ENCODE results near the gene KCNJ1. TPM values are rescaled to one million over a fixed set of nuclear protein-coding genes. Genes with fewer than 3 reads are reported as not detected.

The KCNJ1 gene
- total and polyA plus RNA-seq, 9 of the 15 experiments (the other 6 are each of a cell fraction or from before 2014, with no cell fraction given), result not detected

DNA sequence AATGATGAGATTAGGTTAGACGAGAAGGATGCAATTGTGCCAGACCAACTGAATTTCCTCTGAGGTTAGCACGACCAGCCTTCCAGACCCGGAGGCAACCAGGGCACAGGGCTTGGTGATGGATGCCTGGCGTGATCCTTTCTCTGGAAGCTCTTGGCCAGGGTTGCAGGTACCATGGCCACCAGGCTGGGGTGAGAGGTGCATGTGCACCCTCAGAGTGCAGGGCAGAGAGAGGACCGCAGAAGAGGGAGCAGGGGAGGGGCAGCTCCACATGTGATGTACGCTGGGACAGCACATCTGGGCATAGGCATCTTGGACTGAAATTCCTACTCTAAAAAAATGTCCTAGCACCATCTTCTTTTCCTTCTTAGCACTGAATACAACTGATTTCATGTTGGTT lies 10.9 kb downstream of the KCNJ1 start (continued):
- TF ChIP-seq, protein P1, sequence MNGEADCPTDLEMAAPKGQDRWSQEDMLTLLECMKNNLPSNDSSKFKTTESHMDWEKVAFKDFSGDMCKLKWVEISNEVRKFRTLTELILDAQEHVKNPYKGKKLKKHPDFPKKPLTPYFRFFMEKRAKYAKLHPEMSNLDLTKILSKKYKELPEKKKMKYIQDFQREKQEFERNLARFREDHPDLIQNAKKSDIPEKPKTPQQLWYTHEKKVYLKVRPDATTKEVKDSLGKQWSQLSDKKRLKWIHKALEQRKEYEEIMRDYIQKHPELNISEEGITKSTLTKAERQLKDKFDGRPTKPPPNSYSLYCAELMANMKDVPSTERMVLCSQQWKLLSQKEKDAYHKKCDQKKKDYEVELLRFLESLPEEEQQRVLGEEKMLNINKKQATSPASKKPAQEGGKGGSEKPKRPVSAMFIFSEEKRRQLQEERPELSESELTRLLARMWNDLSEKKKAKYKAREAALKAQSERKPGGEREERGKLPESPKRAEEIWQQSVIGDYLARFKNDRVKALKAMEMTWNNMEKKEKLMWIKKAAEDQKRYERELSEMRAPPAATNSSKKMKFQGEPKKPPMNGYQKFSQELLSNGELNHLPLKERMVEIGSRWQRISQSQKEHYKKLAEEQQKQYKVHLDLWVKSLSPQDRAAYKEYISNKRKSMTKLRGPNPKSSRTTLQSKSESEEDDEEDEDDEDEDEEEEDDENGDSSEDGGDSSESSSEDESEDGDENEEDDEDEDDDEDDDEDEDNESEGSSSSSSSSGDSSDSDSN (IDR thresholded peaks at IDR 0.05; ENCODE audit: borderline replicate concordance in 1 of 2, low read depth in 2 of 2, low read length in 2 of 2), result no peak
- no peak for TF ChIP-seq POLR3A (IDR thresholded peaks at IDR 0.05; ENCODE audit: borderline replicate concordance, extremely low read depth, insufficient read depth, insufficient read length)
- TF ChIP-seq SMAD4 (CRISPR knock-in tag; conservative IDR thresholded peaks at IDR 0.05), result no peak
- no peak for TF ChIP-seq KLF6 (CRISPR knock-in tag; IDR thresholded peaks at IDR 0.05; ENCODE audit: borderline replicate concordance)
- TF ChIP-seq TGIF2 (CRISPR knock-in tag; IDR thresholded peaks at IDR 0.05), result no peak
- no peak for TF ChIP-seq NFXL1 (CRISPR knock-in tag; IDR thresholded peaks at IDR 0.05)
- TF ChIP-seq POLR2G (IDR thresholded peaks at IDR 0.05; ENCODE audit: low read depth, low read length), result no peak

DNA sequence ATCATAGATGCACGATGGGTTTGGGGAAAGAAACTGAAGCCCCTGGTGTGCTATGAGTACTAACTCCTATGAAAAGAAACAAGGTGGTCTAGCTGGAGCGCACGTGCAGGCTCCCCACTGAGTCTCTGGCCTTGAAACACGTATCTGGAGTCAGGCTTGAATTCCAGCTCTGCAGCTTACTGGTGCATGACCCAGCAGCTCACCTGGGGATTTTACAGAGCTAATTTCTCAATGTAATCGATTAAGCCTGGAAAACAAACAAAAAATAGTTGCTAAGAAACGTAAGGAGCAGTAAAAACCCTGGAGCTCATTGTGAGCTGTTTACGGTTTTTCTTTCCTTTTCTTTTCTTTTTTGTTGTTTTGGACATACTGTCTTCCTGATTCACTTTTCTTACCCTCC lies 12.3 kb downstream of the KCNJ1 start:
- intact Hi-C loops (cut with micrococcal nuclease), result loop anchor here (5.0 kb wide), 1 partner anchor 683 kb away; no protein-coding TSS in a partner anchor
- BruUV-seq (replicated peaks), result no TSS peak
- 1% methylated on average over 7 of the region's 7 CpGs for WGBS (ENCODE audit: insufficient coverage, low coverage, missing lambda C conversion rate)
- Histone ChIP-seq H3K4me1 (replicated peaks in 1 of 2; ENCODE audit: control insufficient read depth in 2 of 2, insufficient read depth in 2 of 2, low read length in 2 of 2) (peaks cover 0 to 2% of the 10 kb centered on the region in 2 experiments; a peak in 2 of 5 replicates), H3K4me2 (ENCODE audit: insufficient read depth, low read length) (no peak overlapping the region), H3K9me1 (ENCODE audit: control insufficient read depth, insufficient read depth, low read length) (no peaks in the 10 kb centered on the region), H3K27ac (ENCODE audit: extremely low read depth, low read depth, low read length) (no peak overlapping the region), H3K4me3 (no peak overlapping the region), H3K36me3 (ENCODE audit: control insufficient read depth, insufficient read depth, low read length) (no peaks in the 10 kb centered on the region), H3K9me3 (replicated peaks; ENCODE audit: control insufficient read depth, insufficient read depth, low read depth, low read length) (no peaks in the 10 kb centered on the region), H2AFZ (ENCODE audit: low read depth, low read length) (no peak overlapping the region), H3K79me2 (ENCODE audit: control insufficient read depth, insufficient read depth, low read length) (no peaks in the 10 kb centered on the region), H3K27me3 (ENCODE audit: control insufficient read depth in 2 of 2, insufficient read depth in 2 of 2, low read length in 2 of 2) (no peaks in the 10 kb centered on the region), H4K20me1 (replicated peaks; ENCODE audit: control insufficient read depth, insufficient read depth, low read length) (no peaks in the 10 kb centered on the region), H3K9ac (ENCODE audit: insufficient read depth in 1 of 2, low read depth in 2 of 2, low read length in 2 of 2) (no peak overlapping the region)
- ATAC-seq, result no peak
- ChIA-PET CTCF (ENCODE audit: low intra/inter-chr PET ratio) (no interaction called here), POLR2A (interaction anchor here (0.9 kb wide), 1 partner anchor 9 kb away, joined by 4 read pairs; no protein-coding TSS in a partner anchor)
- in situ Hi-C loops (cut with MboI), result no loop called here
- FAIRE-seq, result no peak
- DNase-seq (ENCODE audit: extremely low read depth in 1 of 4, low spot score in 3 of 4), result no peak
- TF ChIP-seq TEAD4 (IDR thresholded peaks at IDR 0.05; ENCODE audit: low read length) (no peak), TEAD4 (CRISPR knock-in tag; IDR thresholded peaks at IDR 0.05; ENCODE audit: borderline replicate concordance) (no peak), PML (IDR thresholded peaks at IDR 0.05; ENCODE audit: low read length) (no peak), ESRRB (CRISPR knock-in tag; IDR thresholded peaks at IDR 0.05; ENCODE audit: borderline replicate concordance) (no peak), U2AF2 (optimal IDR thresholded peaks at IDR 0.05; ENCODE audit: low read depth, low read length) (no peak)
